Smooth muscle cell (in vitro differentiated cells): ENCODE measurements around the gene SLC9C2. TPM values are rescaled to one million over a fixed set of nuclear protein-coding genes. Genes with fewer than 3 reads are reported as not detected.

Experiments
- DNase-seq: peaks from one replicate; lab custom pipeline; 2025; ENCODE audit not compliant: unreplicated experiment; lab: John Stamatoyannopoulos, UW
- H2AFZ ChIP-seq: fragments of 200-600 bp; sonication (generic); 2 replicates; pipeline ENCODE4 v1.6.0; 2016; ENCODE audit warnings: antibody characterized with exemption, low read depth, mild to moderate bottlenecking
- H3F3A ChIP-seq: fragments of 200-600 bp; sonication (generic); 2 replicates; pipeline ENCODE4 v1.6.0; 2017; ENCODE audit warnings: antibody characterized with exemption, low read depth
- H3K27ac ChIP-seq: fragments of 200-600 bp; sonication (generic); 2 replicates; pipeline ENCODE4 v1.5.1; 2016; ENCODE audit warnings: low read depth, mild to moderate bottlenecking
- H3K27me3 ChIP-seq: fragments of 200-600 bp; sonication (generic); 2 replicates; pipeline ENCODE4 v1.6.1; 2016; ENCODE audit warnings: low read depth, mild to moderate bottlenecking
- H3K36me3 ChIP-seq: fragments of 200-600 bp; sonication (generic); 2 replicates; pipeline ENCODE4 v1.5.1; 2016; ENCODE audit warnings: low read depth
- H3K4me1 ChIP-seq: fragments of 200-600 bp; sonication (generic); 2 replicates; pipeline ENCODE4 v1.5.1; 2016; ENCODE audit warnings: low read depth
- H3K4me2 ChIP-seq: fragments of 200-600 bp; sonication (generic); 2 replicates; pipeline ENCODE4 v1.6.0; 2016; ENCODE audit warnings: mild to moderate bottlenecking
- H3K4me3 ChIP-seq: fragments of 200-600 bp; sonication (generic); 2 replicates; pipeline ENCODE4 v1.5.1; 2016; ENCODE audit warnings: mild to moderate bottlenecking
- H3K79me2 ChIP-seq: fragments of 200-600 bp; sonication (generic); 2 replicates; pipeline ENCODE4 v1.6.0; 2016; ENCODE audit warnings: low read depth, mild to moderate bottlenecking
- H3K9ac ChIP-seq: fragments of 200-600 bp; sonication (generic); 2 replicates; pipeline ENCODE4 v1.6.0; 2016; ENCODE audit warnings: low read depth
- H3K9me3 ChIP-seq: fragments of 200-600 bp; sonication (generic); replicated peaks from 2 replicates; pipeline ENCODE4 v1.5.1; 2016; ENCODE audit warnings: low read depth
- H4K20me1 ChIP-seq: fragments of 200-600 bp; sonication (generic); 2 replicates; pipeline ENCODE4 v1.6.0; 2016; ENCODE audit warnings: low read depth
- CTCF ChIP-seq: fragments of 200-600 bp; sonication (generic); IDR thresholded peaks from 2 replicates; pipeline ENCODE4 v1.5.1; 2017; ENCODE audit warnings: borderline replicate concordance, mild to moderate bottlenecking, antibody characterized with exemption; ENCODE audit not compliant: insufficient read depth, poor library complexity, severe bottlenecking
- WGBS: methylation state at CpG from one replicate; pipeline ENCODE4 v1.1.7; 2016; ENCODE audit warnings: low lambda C conversion rate; 5-methylcytosine and 5-hydroxymethylcytosine counted together
- polyA plus RNA-seq: library from polyadenylated mRNA; unstranded; fragments of >200 nt; fragmentation: Nextera tagmentation; extraction: Ambion mirVana; gene quantifications from 2 replicates; pipeline ENCODE4 v1.2.1, GENCODE V29; 2016
- total RNA-seq: library from RNA; depleted of rRNA; stranded (reverse); fragments of >200 nt; gene quantifications from 2 replicates; pipeline ENCODE4 v1.2.3, GENCODE V29; 2014

Gene SLC9C2
- total and polyA plus RNA-seq, 2 experiments from 2014 or later: 0.35 TPM; not detected in 1

GRCh38 chr1:173573596-173573995 lies 29.3 kb downstream of the SLC9C2 start:
- Histone ChIP-seq H3K4me1 (no peaks in the 10 kb centered on the region), H3K27ac (no peak overlapping the region), H3F3A (no peaks in the 10 kb centered on the region), H3K9ac (no peak overlapping the region), H3K27me3 (no peaks in the 10 kb centered on the region), H4K20me1 (no peaks in the 10 kb centered on the region), H3K36me3 (no peaks in the 10 kb centered on the region), H3K9me3 (no peaks in the 10 kb centered on the region), H3K4me2 (no peak overlapping the region), H2AFZ (no peak overlapping the region), H3K79me2 (no peaks in the 10 kb centered on the region), H3K4me3 (no peak overlapping the region)
- TF ChIP-seq CTCF: no peak
- WGBS: 80% methylated on average over 4 of the region's 4 CpGs
- DNase-seq: no peak

GRCh38 chr1:173572201-173572873 lies 30.5 kb downstream of the SLC9C2 start:
- Histone ChIP-seq H2AFZ (no peak overlapping the region), H3K4me1 (no peaks in the 10 kb centered on the region), H3K79me2 (no peaks in the 10 kb centered on the region), H3K36me3 (no peaks in the 10 kb centered on the region), H3K9ac (no peak overlapping the region), H3K27ac (no peak overlapping the region), H3F3A (no peaks in the 10 kb centered on the region), H3K27me3 (no peaks in the 10 kb centered on the region), H3K9me3 (no peaks in the 10 kb centered on the region), H4K20me1 (no peaks in the 10 kb centered on the region), H3K4me3 (no peak overlapping the region), H3K4me2 (no peak overlapping the region)
- no peak for TF ChIP-seq CTCF
- DNase-seq: no peak
- WGBS: 93% methylated on average over 3 of the region's 3 CpGs

- Histone ChIP-seq H3K27me3 (no peaks in the 10 kb centered on the region), H2AFZ (no peak overlapping the region), H3K79me2 (no peaks in the 10 kb centered on the region), H3K36me3 (no peaks in the 10 kb centered on the region), H3K4me1 (no peaks in the 10 kb centered on the region), H3K4me3 (no peak overlapping the region), H3K9me3 (no peaks in the 10 kb centered on the region), H3K4me2 (no peak overlapping the region), H3F3A (no peaks in the 10 kb centered on the region), H3K9ac (no peak overlapping the region), H3K27ac (no peak overlapping the region), H4K20me1 (no peaks in the 10 kb centered on the region)
- DNase-seq: no peak
- TF ChIP-seq CTCF: no peak
- 90% methylated on average over 4 of the region's 4 CpGs for WGBS
Measured at GRCh38 chr1:173570370-173571007, 32.4 kb downstream of the SLC9C2 start.
